WTC11 (cell line): ENCODE data around the gene FMO2.

Experiments
- CREB1 ChIP-seq: sonication (generic); formaldehyde crosslinking; IDR thresholded peaks from 2 replicates; pipeline ENCODE4 v1.8.0; 2023; ENCODE audit warnings: mild to moderate bottlenecking, missing genetic modification reagents
- CTCF ChIP-seq: fragments of 200-600 bp; IDR thresholded peaks from 2 replicates; pipeline ENCODE4 v1.8.0; 2022; ENCODE audit warnings: antibody characterized with exemption
- HMGXB4 ChIP-seq: sonication (generic); formaldehyde crosslinking; IDR thresholded peaks from 2 replicates; pipeline ENCODE4 v1.8.1; 2023; ENCODE audit warnings: mild to moderate bottlenecking, moderate library complexity, missing genetic modification reagents
- MAX ChIP-seq: sonication (generic); formaldehyde crosslinking; IDR thresholded peaks from 2 replicates; pipeline ENCODE4 v1.8.0; 2022; ENCODE audit warnings: mild to moderate bottlenecking, missing genetic modification reagents
- NR3C1 ChIP-seq: sonication (generic); formaldehyde crosslinking; conservative IDR thresholded peaks from 2 replicates; pipeline ENCODE4 v1.8.1; 2023; ENCODE audit warnings: low read depth, mild to moderate bottlenecking, missing genetic modification reagents
- TEAD4 ChIP-seq: sonication (generic); formaldehyde crosslinking; IDR thresholded peaks from 2 replicates; pipeline ENCODE4 v1.8.0; 2022; ENCODE audit warnings: mild to moderate bottlenecking, missing genetic modification reagents
- ZNF121 ChIP-seq: sonication (generic); formaldehyde crosslinking; IDR thresholded peaks from 2 replicates; pipeline ENCODE4 v1.8.0; 2023; ENCODE audit warnings: missing genetic modification reagents
- ZSCAN18 ChIP-seq: fragments of 250-450 bp; sonication (Bioruptor Pico); IDR thresholded peaks from 2 replicates; pipeline ENCODE4 v2.1.2; 2022; ENCODE audit warnings: mild to moderate bottlenecking, moderate library complexity

- TF ChIP-seq CREB1 (no peak), TEAD4 (no peak), CTCF (no peak), NR3C1 (CRISPR knock-in tag) (no peak), HMGXB4 (CRISPR knock-in tag) (no peak), MAX (no peak), ZNF121 (CRISPR knock-in tag) (no peak), ZSCAN18 (no peak)
Observed at GRCh38 chr1:171233183-171233582, 48.1 kb downstream of the FMO2 start.
